ENCODE measurements around the gene SAE1. TPM values are rescaled to one million over a fixed set of nuclear protein-coding genes. Genes with fewer than 3 reads are reported as not detected.

Gene SAE1
- total RNA-seq, 1 donor from 2014 or later = 141 TPM

- H3K4me3 Mint-ChIP-seq = no peak overlapping the region
- H3K36me3 Mint-ChIP-seq (ENCODE audit: low read depth) = peaks cover 40% of the 10 kb centered on the region
- DNase-seq (ENCODE audit: low spot score) = no peak
- intact Hi-C loops (cut with micrococcal nuclease) = no loop called here
- H3K4me1 Mint-ChIP-seq (ENCODE audit: low read depth) = peaks cover 51% of the 10 kb centered on the region
- H3K27ac Mint-ChIP-seq = no peak overlapping the region
- H3K9me3 Mint-ChIP-seq = no peaks in the 10 kb centered on the region
- H3K27me3 Mint-ChIP-seq (ENCODE audit: insufficient read depth) = no peaks in the 10 kb centered on the region
Observed at GRCh38 chr19:47144630-47145029, 14.0 kb downstream of the SAE1 start.

GRCh38 chr19:47145639-47146486 is 15.2 kb downstream of the SAE1 start:
- peaks cover 47% of the 10 kb centered on the region for H3K36me3 Mint-ChIP-seq (ENCODE audit: low read depth)
- H3K27ac Mint-ChIP-seq = peak overlapping the region; percentile 80
- peak overlapping the region; percentile 43 for H3K4me3 Mint-ChIP-seq
- no peak for DNase-seq (ENCODE audit: low spot score)
- no peaks in the 10 kb centered on the region for H3K27me3 Mint-ChIP-seq (ENCODE audit: insufficient read depth)
- H3K9me3 Mint-ChIP-seq = no peaks in the 10 kb centered on the region
- intact Hi-C loops (cut with micrococcal nuclease) = loop anchor here (2.0 kb wide), 1 partner anchor 15 kb away; the partner anchor contains the start of gene SAE1
- H3K4me1 Mint-ChIP-seq (ENCODE audit: low read depth) = peaks cover 52% of the 10 kb centered on the region

- H3K4me3 Mint-ChIP-seq = no peak overlapping the region
- intact Hi-C loops (cut with micrococcal nuclease) = loop anchor here (2.0 kb wide), 1 partner anchor 16 kb away; the partner anchor contains the start of gene SAE1
- peaks cover 52% of the 10 kb centered on the region for H3K36me3 Mint-ChIP-seq (ENCODE audit: low read depth)
- no peaks in the 10 kb centered on the region for H3K27me3 Mint-ChIP-seq (ENCODE audit: insufficient read depth)
- no peak for DNase-seq (ENCODE audit: low spot score)
- no peaks in the 10 kb centered on the region for H3K9me3 Mint-ChIP-seq
- H3K27ac Mint-ChIP-seq = peak overlapping the region; percentile 80
- peaks cover 54% of the 10 kb centered on the region for H3K4me1 Mint-ChIP-seq (ENCODE audit: low read depth)
Observed at GRCh38 chr19:47146920-47147319, 16.3 kb downstream of the SAE1 start.

GRCh38 chr19:47151627-47152026 is 21.0 kb downstream of the SAE1 start:
- Mint-ChIP-seq H3K9me3 (no peaks in the 10 kb centered on the region), H3K36me3 (ENCODE audit: low read depth) (peaks cover 57% of the 10 kb centered on the region), H3K4me3 (no peak overlapping the region), H3K27ac (no peak overlapping the region), H3K27me3 (ENCODE audit: insufficient read depth) (no peaks in the 10 kb centered on the region), H3K4me1 (ENCODE audit: low read depth) (peaks cover 48% of the 10 kb centered on the region)
- no peak for DNase-seq (ENCODE audit: low spot score)
- intact Hi-C loops (cut with micrococcal nuclease) = no loop called here

- no peak overlapping the region for H3K27ac Mint-ChIP-seq
- peaks cover 59% of the 10 kb centered on the region for H3K36me3 Mint-ChIP-seq (ENCODE audit: low read depth)
- no peaks in the 10 kb centered on the region for H3K9me3 Mint-ChIP-seq
- peaks cover 48% of the 10 kb centered on the region for H3K4me1 Mint-ChIP-seq (ENCODE audit: low read depth)
- DNase-seq (ENCODE audit: low spot score) = no peak
- no peaks in the 10 kb centered on the region for H3K27me3 Mint-ChIP-seq (ENCODE audit: insufficient read depth)
- intact Hi-C loops (cut with micrococcal nuclease) = no loop called here
- no peak overlapping the region for H3K4me3 Mint-ChIP-seq
Observed at GRCh38 chr19:47152205-47152604, 21.6 kb downstream of the SAE1 start.

- peaks cover 61% of the 10 kb centered on the region for H3K36me3 Mint-ChIP-seq (ENCODE audit: low read depth)
- no peak for DNase-seq (ENCODE audit: low spot score)
- H3K9me3 Mint-ChIP-seq = no peaks in the 10 kb centered on the region
- peaks cover 52% of the 10 kb centered on the region for H3K4me1 Mint-ChIP-seq (ENCODE audit: low read depth)
- no peak overlapping the region for H3K4me3 Mint-ChIP-seq
- H3K27me3 Mint-ChIP-seq (ENCODE audit: insufficient read depth) = no peaks in the 10 kb centered on the region
- H3K27ac Mint-ChIP-seq = peak overlapping the region; percentile 34
- intact Hi-C loops (cut with micrococcal nuclease) = no loop called here
Observed at GRCh38 chr19:47152632-47153031, 22.0 kb downstream of the SAE1 start.

GRCh38 chr19:47153266-47153665 is 22.6 kb downstream of the SAE1 start:
- H3K27me3 Mint-ChIP-seq (ENCODE audit: insufficient read depth) = no peaks in the 10 kb centered on the region
- H3K9me3 Mint-ChIP-seq = no peaks in the 10 kb centered on the region
- H3K4me3 Mint-ChIP-seq = no peak overlapping the region
- intact Hi-C loops (cut with micrococcal nuclease) = no loop called here
- DNase-seq (ENCODE audit: low spot score) = no peak
- peaks cover 54% of the 10 kb centered on the region for H3K4me1 Mint-ChIP-seq (ENCODE audit: low read depth)
- H3K27ac Mint-ChIP-seq = peak overlapping the region; percentile 64
- peaks cover 59% of the 10 kb centered on the region for H3K36me3 Mint-ChIP-seq (ENCODE audit: low read depth)

GRCh38 chr19:47155148-47155547 is 24.5 kb downstream of the SAE1 start:
- DNase-seq (ENCODE audit: low spot score) = no peak
- Mint-ChIP-seq H3K9me3 (no peaks in the 10 kb centered on the region), H3K27ac (no peak overlapping the region), H3K36me3 (ENCODE audit: low read depth) (peaks cover 58% of the 10 kb centered on the region), H3K4me1 (ENCODE audit: low read depth) (peaks cover 58% of the 10 kb centered on the region), H3K4me3 (no peak overlapping the region), H3K27me3 (ENCODE audit: insufficient read depth) (no peaks in the 10 kb centered on the region)
- intact Hi-C loops (cut with micrococcal nuclease) = no loop called here

- no peaks in the 10 kb centered on the region for H3K27me3 Mint-ChIP-seq (ENCODE audit: insufficient read depth)
- intact Hi-C loops (cut with micrococcal nuclease) = loop anchor here (1.0 kb wide), 1 partner anchor 8 kb away; no protein-coding TSS in a partner anchor
- peaks cover 58% of the 10 kb centered on the region for H3K4me1 Mint-ChIP-seq (ENCODE audit: low read depth)
- no peaks in the 10 kb centered on the region for H3K9me3 Mint-ChIP-seq
- peaks cover 47% of the 10 kb centered on the region for H3K36me3 Mint-ChIP-seq (ENCODE audit: low read depth)
- DNase-seq (ENCODE audit: low spot score) = peak; percentile 29
- peak overlapping the region; percentile 81 for H3K4me3 Mint-ChIP-seq
- H3K27ac Mint-ChIP-seq = peak overlapping the region; percentile 90
Observed at GRCh38 chr19:47156861-47157430, 26.3 kb downstream of the SAE1 start.

GRCh38 chr19:47157431-47158321 is 27.0 kb downstream of the SAE1 start:
- Mint-ChIP-seq H3K27me3 (ENCODE audit: insufficient read depth) (no peaks in the 10 kb centered on the region), H3K36me3 (ENCODE audit: low read depth) (peaks cover 44% of the 10 kb centered on the region), H3K4me3 (peak overlapping the region; percentile 81), H3K27ac (peak overlapping the region; percentile 90), H3K4me1 (ENCODE audit: low read depth) (peaks cover 57% of the 10 kb centered on the region), H3K9me3 (no peaks in the 10 kb centered on the region)
- intact Hi-C loops (cut with micrococcal nuclease) = loop anchor here (1.0 kb wide), 2 partner anchors 8 to 70 kb away; no protein-coding TSS in a partner anchor
- peak; percentile 23 for DNase-seq (ENCODE audit: low spot score)

GRCh38 chr19:47158367-47158791 is 27.7 kb downstream of the SAE1 start:
- Mint-ChIP-seq H3K9me3 (no peaks in the 10 kb centered on the region), H3K27ac (peak overlapping the region; percentile 87), H3K4me3 (peak overlapping the region; percentile 81), H3K4me1 (ENCODE audit: low read depth) (peaks cover 51% of the 10 kb centered on the region), H3K36me3 (ENCODE audit: low read depth) (peaks cover 39% of the 10 kb centered on the region), H3K27me3 (ENCODE audit: insufficient read depth) (no peaks in the 10 kb centered on the region)
- intact Hi-C loops (cut with micrococcal nuclease) = loop anchor here (1.0 kb wide), 1 partner anchor 69 kb away; no protein-coding TSS in a partner anchor
- DNase-seq (ENCODE audit: low spot score) = no peak

GRCh38 chr19:47158879-47159503 is 28.4 kb downstream of the SAE1 start:
- H3K27me3 Mint-ChIP-seq (ENCODE audit: insufficient read depth) = no peaks in the 10 kb centered on the region
- H3K4me1 Mint-ChIP-seq (ENCODE audit: low read depth) = peaks cover 51% of the 10 kb centered on the region
- H3K4me3 Mint-ChIP-seq = peak overlapping the region; percentile 81
- peaks cover 39% of the 10 kb centered on the region for H3K36me3 Mint-ChIP-seq (ENCODE audit: low read depth)
- intact Hi-C loops (cut with micrococcal nuclease) = loop anchor here (1.0 kb wide), 4 partner anchors 17 to 68 kb away; no protein-coding TSS in a partner anchor
- peak; percentile 29 for DNase-seq (ENCODE audit: low spot score)
- peak overlapping the region; percentile 87 for H3K27ac Mint-ChIP-seq
- no peaks in the 10 kb centered on the region for H3K9me3 Mint-ChIP-seq
